NCI-H2227 (cell line): Measurements from ENCODE around the gene CHIC2.
A peak's percentile ranks its signal among the peaks of the same experiment; 100 is the strongest.
"Not testable (repeated sequence)": the region's sequence is repeated elsewhere in the genome, so short reads cannot be mapped to it uniquely, and the experiment has no call there.

Experiments used
- DNase-seq: peaks from one replicate; lab custom pipeline; 2025; ENCODE audit not compliant: unreplicated experiment; lab: John Stamatoyannopoulos, UW

Gene CHIC2

GRCh38 chr4:54061873-54062272, 2.5 kb downstream of the CHIC2 start:
- no peak for DNase-seq

GRCh38 chr4:54061067-54061466, 3.3 kb downstream of the CHIC2 start:
- no peak for DNase-seq

- DNase-seq, result no peak
Measured at GRCh38 chr4:54060116-54060515, 4.3 kb downstream of the CHIC2 start.

GRCh38 chr4:54058171-54058570, 6.2 kb downstream of the CHIC2 start:
- DNase-seq, result no peak

- DNase-seq, result no peak
Measured at GRCh38 chr4:54056360-54056759, 8.0 kb downstream of the CHIC2 start.

- DNase-seq, result no peak
Measured at GRCh38 chr4:54055494-54055893, 8.9 kb downstream of the CHIC2 start.

- no peak for DNase-seq
Measured at GRCh38 chr4:54054501-54054900, 9.9 kb downstream of the CHIC2 start.

- DNase-seq, result not testable (repeated sequence)
Measured at GRCh38 chr4:54053322-54053721, 11.1 kb downstream of the CHIC2 start.

GRCh38 chr4:54050214-54050904, 14.0 kb downstream of the CHIC2 start:
- DNase-seq, result no peak

- not testable (repeated sequence) for DNase-seq
Measured at GRCh38 chr4:54043630-54044029, 20.8 kb downstream of the CHIC2 start.

- no peak for DNase-seq
Measured at GRCh38 chr4:54041933-54042332, 22.5 kb downstream of the CHIC2 start.

GRCh38 chr4:54041100-54041499, 23.3 kb downstream of the CHIC2 start:
- no peak for DNase-seq

GRCh38 chr4:54038056-54038455, 26.3 kb downstream of the CHIC2 start:
- DNase-seq, result no peak

GRCh38 chr4:54036184-54036583, 28.2 kb downstream of the CHIC2 start:
- no peak for DNase-seq

GRCh38 chr4:54032558-54033135, 31.8 kb downstream of the CHIC2 start:
- no peak for DNase-seq

GRCh38 chr4:54027311-54027710, 37.1 kb downstream of the CHIC2 start:
- DNase-seq, result no peak

GRCh38 chr4:54025582-54025981, 38.8 kb downstream of the CHIC2 start:
- DNase-seq, result no peak

- not testable (repeated sequence) for DNase-seq
Measured at GRCh38 chr4:54023019-54023418, 41.4 kb downstream of the CHIC2 start.

GRCh38 chr4:54017974-54018373, 46.4 kb downstream of the CHIC2 start:
- no peak for DNase-seq

GRCh38 chr4:54017308-54017707, 47.1 kb downstream of the CHIC2 start:
- no peak for DNase-seq

GRCh38 chr4:54016504-54016903, 47.9 kb downstream of the CHIC2 start:
- DNase-seq, result peak; percentile 1

- peak; percentile 0 for DNase-seq
Measured at GRCh38 chr4:54015423-54016030, 48.9 kb downstream of the CHIC2 start.
